T-helper 1 cell treated with Interleukin-12 subunit alpha and Interleukin-12 subunit beta and Interleukin-4 antibody, amounts not matched to agents 30 μg/mL and 1 μg/mL, for 36 hours (primary cell): ENCODE data around the gene CCR7.
A peak's percentile ranks its signal among the peaks of the same experiment; 100 is the strongest.
"Not testable (repeated sequence)": the region's sequence is repeated elsewhere in the genome, so short reads cannot be mapped to it uniquely, and the experiment has no call there.

Experiments
- H3K27ac Mint-ChIP-seq: one replicate; pipeline ENCODE4 v1.8.0; 2021; ENCODE audit warnings: mild to moderate bottlenecking, mixed read lengths
- H3K27me3 Mint-ChIP-seq: one replicate; pipeline ENCODE4 v1.8.0; 2021; ENCODE audit warnings: low read depth, mixed read lengths
- H3K36me3 Mint-ChIP-seq: one replicate; pipeline ENCODE4 v1.8.0; 2021; ENCODE audit warnings: low read depth, mixed read lengths
- H3K4me1 Mint-ChIP-seq: one replicate; pipeline ENCODE4 v1.8.0; 2021; ENCODE audit warnings: low read depth, mixed read lengths
- H3K4me3 Mint-ChIP-seq: one replicate; pipeline ENCODE4 v1.8.0; 2021; ENCODE audit warnings: mild to moderate bottlenecking, moderate library complexity, mixed read lengths
- H3K9me3 Mint-ChIP-seq: one replicate; pipeline ENCODE4 v1.8.0; 2021; ENCODE audit warnings: mixed read lengths

Gene CCR7

DNA sequence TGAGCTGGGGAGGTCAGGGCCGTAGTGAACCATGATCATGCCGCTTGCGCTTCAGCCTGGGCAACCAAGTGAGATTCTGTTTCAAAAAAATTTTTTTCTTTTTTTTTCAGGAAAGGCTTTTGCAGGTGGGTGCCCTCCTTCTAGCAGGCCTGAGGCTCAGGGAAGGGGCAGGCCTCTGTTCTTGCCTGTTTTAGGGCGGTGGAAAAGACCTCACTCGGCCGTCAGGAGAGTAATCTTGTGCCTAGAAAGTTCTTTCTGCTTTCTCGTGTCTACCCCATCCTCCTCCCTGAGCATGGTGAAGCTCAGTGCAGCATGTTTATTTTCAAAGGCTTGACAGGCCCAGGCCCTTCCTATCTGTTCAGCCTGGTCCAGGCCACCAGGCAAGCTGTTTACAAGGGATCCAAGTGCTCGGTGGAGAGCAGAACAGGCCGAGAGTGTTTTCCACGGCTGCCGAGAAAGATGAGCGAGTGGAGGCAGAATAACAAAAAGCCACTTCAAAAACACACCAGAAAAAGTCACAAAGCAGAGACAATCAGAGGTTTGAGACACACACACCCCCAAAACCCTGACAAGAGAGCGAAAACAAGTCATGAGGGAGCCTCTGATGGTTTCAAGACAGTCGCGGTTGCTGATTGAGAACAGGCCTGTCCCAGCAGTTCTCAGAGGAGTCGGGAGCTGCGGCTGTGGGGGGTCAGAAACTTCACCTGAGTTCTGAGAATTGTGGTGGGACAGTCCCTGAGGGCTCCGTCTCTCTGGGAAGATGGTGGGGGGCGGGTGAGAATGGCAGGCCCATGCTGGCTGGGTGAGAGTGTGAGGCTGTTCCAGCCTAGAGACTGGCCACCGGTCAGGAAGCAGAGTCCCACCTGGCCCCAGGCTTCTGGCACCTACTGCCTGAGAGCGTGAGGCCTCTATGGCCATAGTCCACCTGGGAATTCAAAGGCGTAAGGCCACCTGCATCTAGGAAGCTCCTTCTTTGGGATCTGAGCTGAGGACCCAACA, 37.5 kb upstream of the CCR7 start:
- Mint-ChIP-seq H3K27me3 (no peaks in the 10 kb centered on the region), H3K4me3 (peak overlapping the region; percentile 60)

DNA sequence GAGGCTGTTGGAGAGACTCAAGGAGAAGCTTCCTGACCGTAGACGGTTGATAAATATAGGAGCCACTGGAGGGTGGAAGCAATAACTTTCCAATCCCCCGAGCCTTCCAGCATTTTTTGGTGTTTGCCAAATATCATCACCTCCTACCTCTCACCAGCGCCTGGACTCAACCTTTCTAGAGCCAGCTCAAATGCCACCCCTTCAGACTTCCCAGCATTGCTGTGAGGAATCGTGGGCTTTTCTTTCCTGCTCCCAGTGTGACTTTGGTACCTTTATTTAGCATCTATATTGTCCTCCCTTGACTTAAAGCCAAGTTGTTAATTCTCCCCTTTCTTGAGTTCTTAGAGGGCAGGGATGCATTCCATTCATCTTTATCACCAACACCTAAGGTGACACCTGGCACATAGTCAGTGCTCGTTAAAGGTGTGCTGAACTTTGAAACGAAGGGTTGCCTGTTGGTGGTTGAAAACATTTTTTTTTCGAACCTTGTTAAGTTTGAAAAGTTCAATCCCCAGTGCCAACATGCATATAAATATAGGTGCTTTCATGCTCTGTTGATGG, 35.3 kb upstream of the CCR7 start:
- H3K4me3 Mint-ChIP-seq: no peak overlapping the region
- peaks cover 84% of the 10 kb centered on the region for H3K4me1 Mint-ChIP-seq
- H3K36me3 Mint-ChIP-seq: peaks cover 16% of the 10 kb centered on the region
- peaks cover 3% of the 10 kb centered on the region for H3K9me3 Mint-ChIP-seq
- no peak overlapping the region for H3K27ac Mint-ChIP-seq
- no peaks in the 10 kb centered on the region for H3K27me3 Mint-ChIP-seq

More for the DNA sequence above, 37.5 kb upstream of the CCR7 start:
- no peaks in the 10 kb centered on the region for H3K9me3 Mint-ChIP-seq
- peaks cover 85% of the 10 kb centered on the region for H3K4me1 Mint-ChIP-seq
- H3K27ac Mint-ChIP-seq: peak overlapping the region; percentile 98
- peaks cover 12% of the 10 kb centered on the region for H3K36me3 Mint-ChIP-seq

DNA sequence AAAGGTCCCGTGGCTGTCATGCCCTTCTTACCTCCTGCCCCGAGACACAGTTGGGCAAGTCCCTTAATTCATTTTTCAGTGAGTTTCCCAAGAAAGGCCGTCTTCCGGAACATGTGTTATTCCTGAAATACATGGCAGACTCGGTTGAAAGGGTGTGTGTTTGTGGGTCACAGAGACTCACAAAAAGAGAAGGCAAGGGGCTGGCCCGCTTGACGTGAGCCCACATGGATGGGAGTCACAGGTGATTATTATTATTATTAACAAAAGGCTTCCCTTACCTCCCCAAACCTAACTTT, 34.1 kb upstream of the CCR7 start:
- Mint-ChIP-seq H3K9me3 (peaks cover 3% of the 10 kb centered on the region), H3K27me3 (no peaks in the 10 kb centered on the region), H3K27ac (peak overlapping the region; percentile 99), H3K4me1 (peaks cover 76% of the 10 kb centered on the region), H3K4me3 (no peak overlapping the region), H3K36me3 (peaks cover 16% of the 10 kb centered on the region)

DNA sequence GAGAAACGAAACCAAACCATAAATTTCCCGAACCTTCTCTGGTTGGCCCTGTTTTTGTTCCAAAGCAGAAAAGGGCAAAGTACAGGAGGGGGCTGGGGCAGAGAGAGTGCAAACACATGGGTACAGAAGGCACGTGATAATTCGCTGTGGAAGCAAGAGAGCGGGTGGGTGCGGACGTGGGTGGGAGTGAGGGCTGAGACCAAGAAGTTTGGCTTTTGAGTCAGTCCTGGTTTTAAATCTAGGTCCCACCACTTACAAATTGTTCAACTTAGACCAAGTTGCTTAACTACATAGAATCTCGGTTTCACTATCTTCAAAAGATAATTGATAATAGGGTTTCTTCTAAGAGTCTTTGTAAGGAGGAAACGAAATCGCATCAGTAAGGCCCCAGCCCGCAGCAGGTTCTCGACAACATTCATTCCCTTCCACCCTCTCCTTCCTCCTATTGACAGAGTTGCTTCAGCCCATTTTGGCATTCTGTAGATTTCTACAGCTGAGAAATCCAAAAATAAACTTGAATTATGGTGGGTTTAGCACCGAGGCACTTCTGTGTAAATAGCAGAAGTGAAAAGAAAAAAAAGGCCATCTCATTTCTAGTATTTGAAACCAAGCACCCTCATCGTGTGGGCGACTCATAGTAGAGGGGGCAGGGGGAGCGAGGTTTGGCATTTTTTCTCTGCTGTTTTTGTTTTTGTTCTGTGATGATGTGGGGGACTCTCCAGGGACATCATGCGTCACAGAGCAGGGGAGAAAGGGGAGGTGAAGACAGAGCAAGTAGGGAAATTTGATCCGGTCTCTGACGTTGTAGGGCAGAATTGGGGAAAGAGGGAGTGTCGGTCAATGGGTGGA, 33.6 kb upstream of the CCR7 start:
- Mint-ChIP-seq H3K4me1 (peaks cover 72% of the 10 kb centered on the region), H3K9me3 (peaks cover 3% of the 10 kb centered on the region), H3K27me3 (no peaks in the 10 kb centered on the region), H3K36me3 (peaks cover 13% of the 10 kb centered on the region), H3K27ac (peak overlapping the region; percentile 99), H3K4me3 (peak overlapping the region; percentile 67)

DNA sequence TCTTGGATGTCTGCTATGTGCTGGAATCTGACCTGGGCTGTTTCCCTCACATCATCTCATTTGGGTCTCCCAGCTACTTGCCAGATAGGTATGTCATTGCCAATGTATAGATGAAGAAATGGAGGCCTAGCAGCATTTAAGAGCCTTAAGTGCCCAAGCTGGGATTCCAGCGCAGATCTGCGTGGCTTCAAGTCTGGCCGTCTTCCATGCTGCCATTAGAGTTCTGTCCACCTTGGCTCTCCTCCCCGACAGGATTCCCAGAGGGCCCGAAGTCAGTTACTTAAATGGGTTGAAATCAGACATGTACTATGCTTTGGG, 33.0 kb upstream of the CCR7 start:
- H3K27ac Mint-ChIP-seq: peak overlapping the region; percentile 99
- no peaks in the 10 kb centered on the region for H3K27me3 Mint-ChIP-seq
- H3K36me3 Mint-ChIP-seq: peaks cover 13% of the 10 kb centered on the region
- peak overlapping the region; percentile 67 for H3K4me3 Mint-ChIP-seq
- H3K9me3 Mint-ChIP-seq: peaks cover 3% of the 10 kb centered on the region
- H3K4me1 Mint-ChIP-seq: peaks cover 70% of the 10 kb centered on the region

DNA sequence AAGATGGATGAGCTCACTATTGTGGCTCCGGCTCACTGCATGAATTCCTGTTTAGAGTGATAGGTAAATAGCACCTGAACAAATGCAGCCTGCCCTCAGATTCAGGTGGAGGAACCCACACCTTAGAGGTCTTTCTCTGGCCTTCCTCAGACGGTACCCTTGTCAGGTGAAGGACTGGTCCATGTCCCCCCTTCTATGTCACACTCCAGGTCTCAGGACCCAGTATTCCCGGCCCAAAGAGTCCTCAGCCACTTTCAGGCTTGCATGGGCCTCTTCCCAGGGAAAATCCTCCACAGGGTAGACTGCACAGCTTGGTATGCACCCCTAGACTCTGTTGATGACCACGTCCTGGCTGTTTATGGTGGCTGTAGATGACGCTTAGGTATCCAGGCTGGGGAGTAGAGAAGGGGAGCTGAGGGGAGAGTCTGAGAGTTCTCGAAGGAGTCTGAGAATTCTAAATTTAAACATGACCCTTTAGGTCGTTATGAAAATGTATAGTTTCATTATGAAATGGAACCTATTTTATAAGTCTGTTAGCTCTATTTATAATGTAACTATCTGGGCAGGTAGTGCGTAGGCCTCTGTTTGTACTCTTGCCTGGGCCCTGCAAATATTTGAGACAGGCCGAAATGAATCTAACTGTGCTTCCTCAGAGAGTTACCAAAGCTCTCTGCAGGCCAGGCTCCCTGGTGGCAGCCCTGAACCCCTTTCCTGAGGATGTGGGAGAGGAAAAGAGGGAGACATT, 32.5 kb upstream of the CCR7 start:
- Mint-ChIP-seq H3K9me3 (peaks cover 3% of the 10 kb centered on the region), H3K27me3 (no peaks in the 10 kb centered on the region), H3K4me1 (peaks cover 65% of the 10 kb centered on the region), H3K4me3 (peak overlapping the region; percentile 67), H3K27ac (peak overlapping the region; percentile 99), H3K36me3 (peaks cover 13% of the 10 kb centered on the region)

DNA sequence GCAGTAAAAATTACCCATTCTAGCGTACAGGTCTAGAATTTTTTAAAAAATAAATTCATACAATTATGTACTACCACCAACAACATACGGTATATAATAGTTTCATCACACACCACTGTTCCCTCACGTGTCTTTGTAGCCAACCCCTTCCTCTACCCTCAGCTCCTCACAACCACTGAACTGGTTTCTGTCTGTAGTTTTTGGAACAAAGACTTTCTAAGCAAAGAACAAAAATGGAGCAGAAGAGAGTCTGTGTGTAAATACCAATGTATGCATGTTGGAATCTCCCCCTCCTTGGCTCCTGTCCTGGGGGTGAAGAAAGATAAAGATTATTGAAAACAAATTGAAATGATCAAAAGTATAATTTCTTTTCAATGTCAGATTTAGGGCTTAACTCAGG, 31.9 kb upstream of the CCR7 start:
- Mint-ChIP-seq H3K27me3 (no peaks in the 10 kb centered on the region), H3K27ac (peak overlapping the region; percentile 99), H3K4me3 (no peak overlapping the region), H3K4me1 (peaks cover 60% of the 10 kb centered on the region), H3K36me3 (peaks cover 13% of the 10 kb centered on the region), H3K9me3 (peaks cover 3% of the 10 kb centered on the region)

DNA sequence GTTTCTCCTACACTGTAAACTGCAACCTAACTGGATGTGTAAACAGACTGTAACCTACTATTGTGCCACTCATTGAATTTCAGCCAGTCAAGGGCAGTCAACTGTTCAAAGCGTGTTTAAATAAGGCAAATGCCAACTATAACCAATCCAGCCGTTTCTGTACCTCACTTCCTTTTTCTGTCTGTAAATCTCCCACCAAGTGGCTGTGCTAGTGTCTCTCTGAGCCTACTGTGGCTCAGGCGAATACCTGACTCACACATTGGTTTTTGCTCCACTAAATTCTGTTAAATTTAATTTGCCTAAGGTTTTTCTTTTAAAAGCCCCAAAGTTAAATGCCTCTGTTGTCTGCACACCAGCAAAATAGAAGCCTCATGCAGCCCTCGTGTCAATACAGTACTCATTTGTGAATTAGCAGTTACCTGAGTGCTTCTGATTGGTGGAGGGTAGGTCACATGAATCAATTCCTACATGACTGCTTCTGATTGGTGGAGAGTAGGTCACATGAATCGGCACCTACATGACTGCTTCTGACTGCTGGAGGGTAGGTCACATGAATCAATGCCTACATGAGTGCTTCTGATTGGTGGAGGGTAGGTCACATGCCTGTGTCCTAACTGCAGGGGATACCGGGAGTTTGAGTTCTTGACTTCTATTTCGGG, 31.1 kb upstream of the CCR7 start:
- H3K4me1 Mint-ChIP-seq: peaks cover 53% of the 10 kb centered on the region
- peaks cover 3% of the 10 kb centered on the region for H3K9me3 Mint-ChIP-seq
- H3K4me3 Mint-ChIP-seq: no peak overlapping the region
- H3K27me3 Mint-ChIP-seq: no peaks in the 10 kb centered on the region
- peaks cover 13% of the 10 kb centered on the region for H3K36me3 Mint-ChIP-seq
- peak overlapping the region; percentile 81 for H3K27ac Mint-ChIP-seq

DNA sequence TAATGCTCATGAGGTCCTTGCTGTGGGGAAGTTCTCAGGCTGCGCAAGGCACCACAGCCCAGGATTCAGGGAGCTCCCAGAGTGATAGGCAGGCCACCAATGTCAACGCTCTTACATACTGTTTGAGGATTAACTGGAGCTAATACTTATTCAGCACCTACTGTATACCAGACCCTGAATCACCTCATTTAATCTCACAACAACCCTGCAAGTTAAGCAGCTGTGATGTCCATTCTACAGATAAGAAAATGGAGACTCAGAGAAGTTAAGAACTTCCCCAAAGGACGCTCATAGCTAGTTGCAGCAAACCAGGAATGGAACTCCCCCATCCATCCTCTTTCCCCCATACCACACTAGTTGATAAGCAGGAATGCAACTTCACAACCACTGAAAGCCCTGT, 25.5 kb upstream of the CCR7 start:
- no peaks in the 10 kb centered on the region for H3K27me3 Mint-ChIP-seq
- H3K36me3 Mint-ChIP-seq: peaks cover 18% of the 10 kb centered on the region
- H3K27ac Mint-ChIP-seq: no peak overlapping the region

DNA sequence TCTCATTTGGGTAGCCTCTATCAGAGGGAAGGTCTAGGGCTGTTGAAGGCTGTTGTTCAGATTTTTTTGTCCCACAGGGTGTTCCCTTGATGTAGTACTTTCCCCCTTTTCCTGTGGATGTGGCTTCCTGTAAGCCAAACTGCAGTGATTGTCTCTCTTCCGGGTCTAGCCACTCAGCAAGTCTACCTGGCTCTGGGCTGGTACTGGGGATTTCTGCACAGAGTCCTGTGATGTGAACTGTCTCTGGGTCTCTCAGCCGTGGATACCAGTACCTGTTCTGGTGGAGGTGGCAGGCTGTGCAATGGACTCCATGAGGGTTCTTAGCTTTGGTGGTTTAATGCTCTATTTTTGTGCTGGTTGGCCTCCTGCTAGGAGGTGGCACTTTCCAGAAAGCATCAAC, 23.3 kb upstream of the CCR7 start:
- H3K4me1 Mint-ChIP-seq: peaks cover 46% of the 10 kb centered on the region
- H3K27me3 Mint-ChIP-seq: no peaks in the 10 kb centered on the region
- peak overlapping the region; percentile 70 for H3K27ac Mint-ChIP-seq
- H3K9me3 Mint-ChIP-seq: peaks cover 34% of the 10 kb centered on the region
- H3K36me3 Mint-ChIP-seq: peaks cover 33% of the 10 kb centered on the region
- H3K4me3 Mint-ChIP-seq: peak overlapping the region; percentile 59

More for the DNA sequence above, 25.5 kb upstream of the CCR7 start:
- peaks cover 42% of the 10 kb centered on the region for H3K4me1 Mint-ChIP-seq
- H3K9me3 Mint-ChIP-seq: peaks cover 15% of the 10 kb centered on the region
- no peak overlapping the region for H3K4me3 Mint-ChIP-seq

DNA sequence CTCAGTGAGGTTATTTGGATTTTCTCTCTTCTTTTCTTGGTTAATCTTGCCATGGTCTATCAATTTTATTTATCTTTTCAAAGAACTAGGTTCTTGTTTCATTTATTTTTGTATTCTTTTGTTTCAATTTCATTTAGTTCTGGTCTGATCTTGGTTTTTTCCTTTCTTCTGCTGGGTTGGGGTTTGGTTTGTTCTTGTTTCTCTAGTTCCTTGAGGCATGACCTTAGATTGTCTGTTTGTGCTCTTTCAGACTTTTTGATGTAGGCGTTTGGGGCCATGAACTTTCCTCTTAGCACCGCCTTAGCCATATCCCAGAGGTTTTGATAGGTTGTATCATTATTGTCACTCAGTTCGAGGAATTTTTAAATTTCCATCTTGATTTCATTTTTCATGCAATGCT, 21.0 kb upstream of the CCR7 start:
- Mint-ChIP-seq H3K4me1 (peaks cover 65% of the 10 kb centered on the region), H3K9me3 (peaks cover 39% of the 10 kb centered on the region), H3K4me3 (peak overlapping the region; percentile 8)

DNA sequence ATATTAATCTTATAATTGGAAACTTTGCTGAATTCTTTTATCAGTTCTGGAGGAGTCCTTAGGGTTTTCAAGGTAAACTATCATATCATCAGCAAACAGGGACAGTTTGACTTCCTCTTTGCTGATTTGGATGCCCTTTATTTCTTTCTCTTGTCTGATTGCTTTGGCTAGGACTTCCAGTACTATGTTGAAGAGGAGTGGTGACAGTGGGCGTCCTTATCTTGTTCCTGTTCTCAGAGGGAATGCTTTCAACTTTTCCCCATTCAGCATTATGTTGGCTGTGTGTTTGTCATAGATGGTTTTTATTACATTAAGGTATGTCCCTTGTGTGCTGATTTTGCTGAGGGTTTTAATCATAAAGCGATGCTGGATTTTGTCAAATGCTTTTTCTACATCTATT, 19.7 kb upstream of the CCR7 start:
- not testable (repeated sequence) for H3K27ac Mint-ChIP-seq, H3K27me3 Mint-ChIP-seq, H3K4me3 Mint-ChIP-seq
- Mint-ChIP-seq H3K4me1 (peaks cover 68% of the 10 kb centered on the region), H3K36me3 (peaks cover 38% of the 10 kb centered on the region), H3K9me3 (peaks cover 39% of the 10 kb centered on the region)

More for the DNA sequence above, 21.0 kb upstream of the CCR7 start:
- H3K27me3 Mint-ChIP-seq: not testable (repeated sequence)
- Mint-ChIP-seq H3K36me3 (peaks cover 34% of the 10 kb centered on the region), H3K27ac (peak overlapping the region; percentile 60)

DNA sequence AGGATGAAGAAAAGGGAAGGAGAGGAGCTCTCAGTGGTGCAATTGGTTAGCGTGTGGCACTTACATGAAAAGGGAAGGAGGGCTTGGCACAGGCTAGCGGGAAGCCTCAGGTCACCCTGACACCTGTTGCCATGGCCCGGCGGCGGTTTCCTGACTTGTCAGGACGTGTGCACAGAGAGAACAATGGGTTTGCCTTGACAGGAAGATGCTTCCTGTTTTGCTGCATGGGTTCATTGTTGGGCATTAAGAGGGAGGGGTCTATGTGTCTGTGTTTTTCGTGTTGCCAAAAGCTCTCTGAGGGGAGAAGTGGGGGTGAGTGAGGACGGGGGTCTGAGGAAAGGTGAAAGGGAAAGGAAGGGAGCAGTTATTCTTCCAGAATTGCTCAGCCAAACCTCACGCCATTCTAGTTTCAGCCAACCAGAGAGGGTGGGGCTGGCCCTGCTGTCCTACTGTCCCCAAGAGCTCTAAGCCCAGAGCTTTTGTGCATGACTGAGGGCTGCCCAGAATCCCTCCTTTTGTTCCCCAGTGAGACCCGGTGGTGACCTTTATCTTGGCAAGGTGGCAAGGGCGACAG, 17.1 kb upstream of the CCR7 start:
- Mint-ChIP-seq H3K4me1 (peaks cover 59% of the 10 kb centered on the region), H3K27ac (peak overlapping the region; percentile 76), H3K4me3 (peak overlapping the region; percentile 68), H3K36me3 (peaks cover 28% of the 10 kb centered on the region), H3K27me3 (no peaks in the 10 kb centered on the region), H3K9me3 (peaks cover 32% of the 10 kb centered on the region)
